Endothelial cell of hepatic sinusoid (primary cell): Measurements from ENCODE around the gene RD3L.

Experiments used
- in situ Hi-C: cut with HindIII; loops from 2 replicates; pipeline ENCODE4 v1.10.0; 2017; ENCODE audit warnings: low sequenced_read_pairs

The RD3L gene

GRCh38 chr14:103897075-103897947, 45.0 kb downstream of the RD3L start:
- in situ Hi-C loops: no loop called here

- in situ Hi-C loops: no loop called here
Measured at GRCh38 chr14:103896578-103896977, 45.8 kb downstream of the RD3L start.

- in situ Hi-C loops: no loop called here
Measured at GRCh38 chr14:103894723-103895059, 47.6 kb downstream of the RD3L start.

GRCh38 chr14:103894034-103894722, 48.2 kb downstream of the RD3L start:
- in situ Hi-C loops: no loop called here

- in situ Hi-C loops: no loop called here
Measured at GRCh38 chr14:103892247-103892646, 50.1 kb downstream of the RD3L start.

GRCh38 chr14:103891667-103892215, 50.6 kb downstream of the RD3L start:
- in situ Hi-C loops: no loop called here

GRCh38 chr14:103890821-103891666, 51.3 kb downstream of the RD3L start:
- in situ Hi-C loops: no loop called here
